Ovary (tissue), 9 donors: ENCODE results near the gene MLPH. TPM values are rescaled to one million over a fixed set of nuclear protein-coding genes. Genes with fewer than 3 reads are reported as not detected.

Experiments
- DNase-seq, 5 donors: peaks; one replicate each; pipeline ENCODE4 v3.0.0-alpha.2; 2019 to 2020
- H3K27ac ChIP-seq, 2 donors: fragments of 200-600 bp; one replicate each; pipeline versions ENCODE4 v1.5.1 to v1.8.0; 2019 to 2022
- H3K27me3 ChIP-seq: fragments of 200-600 bp; one replicate; pipeline ENCODE4 v1.8.0; 2022
- H3K36me3 ChIP-seq: fragments of 200-600 bp; sonication (generic); one replicate; pipeline ENCODE4 v1.5.1; 2019
- H3K4me1 ChIP-seq: one replicate; pipeline ENCODE4 v1.8.1; 2013; ENCODE audit warnings: mild to moderate bottlenecking, moderate library complexity; ENCODE audit not compliant: insufficient read depth
- H3K4me3 ChIP-seq: fragments of 200-600 bp; sonication (generic); one replicate; pipeline ENCODE4 v1.5.1; 2017
- H3K9me3 ChIP-seq, 2 donors: fragments of 200-600 bp in 1 of 2; sonication (generic) in 1 of 2; one replicate each; pipeline versions ENCODE4 v1.5.1 to v1.8.1; 2013 to 2019; ENCODE audit warnings: mild to moderate bottlenecking in 1 of 2, moderate library complexity in 1 of 2
- EP300 ChIP-seq: sonication (generic); formaldehyde crosslinking; IDR thresholded peaks from one replicate; pipeline ENCODE4 v1.6.1; 2017; ENCODE audit warnings: antibody characterized with exemption
- POLR2A ChIP-seq: fragments of 450-650 bp; IDR thresholded peaks from one replicate; pipeline ENCODE4 v1.6.1; 2017; ENCODE audit warnings: antibody characterized with exemption, mild to moderate bottlenecking, moderate library complexity
- WGBS, 3 donors: extraction: QIAGEN DNeasy Blood & Tissue Kit in 1 of 3; methylation state at CpG; one replicate each; pipeline versions ENCODE4 v1.1.5 to v1.1.7; 2013 to 2017; 5-methylcytosine and 5-hydroxymethylcytosine counted together
- intact Hi-C, 4 donors: fragments of 100-400 bp; cut with DNase I; formaldehyde crosslinking; loops; one replicate each; pipeline versions ENCODE4 v1.11.0 to v1.15.1; 2022 to 2023
- polyA plus RNA-seq, 2 donors: library from polyadenylated mRNA; stranded (reverse); fragments of 200-250 nt in 1 of 2; fragments of 350-450 nt in 1 of 2; fragmentation: Illumina TruSeq in 1 of 2; extraction: RNeasy Lipid Tissue Mini Kit (QIAGEN cat#74804) in 1 of 2; gene quantifications; one replicate each; pipeline ENCODE4 v1.2.3, GENCODE V29; 2013 to 2014
- total RNA-seq, 7 donors: library from RNA; depleted of rRNA in 2 of 7; stranded (reverse); fragments of >200 nt in 2 of 7; fragmentation: NEBNext Ultra II Directional in 3 of 7; extraction: Animal tissue kit (Norgen Biotek cat#: 25700) in 3 of 7; gene quantifications; one replicate each; pipeline versions ENCODE4 v1.1.0 to v1.2.4, GENCODE V29; 2016 to 2023
- TF ChIP-seq, protein P1 (sequence below), 3 donors: fragments of 450-650 bp in 2 of 3; fragments of 200-600 bp in 1 of 3; IDR thresholded peaks; one replicate each; pipeline versions ENCODE4 v1.5.1 to v1.8.0; 2016 to 2022; ENCODE audit warnings: antibody characterized with exemption in 3 of 3, mild to moderate bottlenecking in 1 of 3
- donor health status: DM: no; HTN: no; CAD: no; lungs with moderate emphysema.
- donor health status: DM: no; HTN: no; CAD: no.
- donor health status: Bipolar disorder and iron deficiency.
- donor health status: DM: yes; HTN: yes; CAD: no.
- donor health status: DM: no; HTN: no; CAD: no.
- donor health status: DM: yes; HTN: yes; CAD: no.

Gene MLPH
- total and polyA plus RNA-seq, 9 donors = 7.8 to 67.5 (median 23.3) TPM

DNA sequence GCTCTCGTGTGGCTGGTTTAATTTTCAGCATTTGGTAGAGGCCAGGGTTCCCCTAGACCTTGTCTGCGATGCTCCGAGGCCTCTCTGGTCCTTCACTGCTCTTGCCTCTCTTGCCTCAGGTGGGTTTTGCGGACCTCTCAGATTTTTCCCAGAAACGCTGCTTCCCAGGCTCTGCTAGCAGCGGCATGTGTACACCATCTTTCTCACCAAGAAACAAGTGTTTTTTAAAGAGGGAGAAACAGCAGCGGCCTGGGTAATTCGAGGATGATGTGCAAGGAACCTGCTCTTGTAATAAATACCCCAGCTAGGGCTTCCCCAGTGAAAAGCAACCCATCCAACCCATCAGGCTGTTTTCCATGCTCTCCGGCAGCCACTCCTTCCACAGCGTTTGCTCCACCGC is 39.6 kb upstream of the MLPH start:
- no peaks in the 10 kb centered on the region for H3K9me3 ChIP-seq
- H3K4me1 ChIP-seq = peaks cover 11% of the 10 kb centered on the region
- 96% methylated on average over 11 of the region's 11 CpGs for WGBS, 3 donors
- TF ChIP-seq, protein P1, sequence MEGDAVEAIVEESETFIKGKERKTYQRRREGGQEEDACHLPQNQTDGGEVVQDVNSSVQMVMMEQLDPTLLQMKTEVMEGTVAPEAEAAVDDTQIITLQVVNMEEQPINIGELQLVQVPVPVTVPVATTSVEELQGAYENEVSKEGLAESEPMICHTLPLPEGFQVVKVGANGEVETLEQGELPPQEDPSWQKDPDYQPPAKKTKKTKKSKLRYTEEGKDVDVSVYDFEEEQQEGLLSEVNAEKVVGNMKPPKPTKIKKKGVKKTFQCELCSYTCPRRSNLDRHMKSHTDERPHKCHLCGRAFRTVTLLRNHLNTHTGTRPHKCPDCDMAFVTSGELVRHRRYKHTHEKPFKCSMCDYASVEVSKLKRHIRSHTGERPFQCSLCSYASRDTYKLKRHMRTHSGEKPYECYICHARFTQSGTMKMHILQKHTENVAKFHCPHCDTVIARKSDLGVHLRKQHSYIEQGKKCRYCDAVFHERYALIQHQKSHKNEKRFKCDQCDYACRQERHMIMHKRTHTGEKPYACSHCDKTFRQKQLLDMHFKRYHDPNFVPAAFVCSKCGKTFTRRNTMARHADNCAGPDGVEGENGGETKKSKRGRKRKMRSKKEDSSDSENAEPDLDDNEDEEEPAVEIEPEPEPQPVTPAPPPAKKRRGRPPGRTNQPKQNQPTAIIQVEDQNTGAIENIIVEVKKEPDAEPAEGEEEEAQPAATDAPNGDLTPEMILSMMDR (IDR thresholded peaks at IDR 0.05) = no peak
- TF ChIP-seq POLR2A = no peak
- TF ChIP-seq EP300 = no peak
- H3K36me3 ChIP-seq = no peaks in the 10 kb centered on the region
- no peak overlapping the region for H3K27ac ChIP-seq
- intact Hi-C loops = no loop called here
- no peak overlapping the region for H3K4me3 ChIP-seq
- no peaks in the 10 kb centered on the region for H3K27me3 ChIP-seq
- no peak for DNase-seq

DNA sequence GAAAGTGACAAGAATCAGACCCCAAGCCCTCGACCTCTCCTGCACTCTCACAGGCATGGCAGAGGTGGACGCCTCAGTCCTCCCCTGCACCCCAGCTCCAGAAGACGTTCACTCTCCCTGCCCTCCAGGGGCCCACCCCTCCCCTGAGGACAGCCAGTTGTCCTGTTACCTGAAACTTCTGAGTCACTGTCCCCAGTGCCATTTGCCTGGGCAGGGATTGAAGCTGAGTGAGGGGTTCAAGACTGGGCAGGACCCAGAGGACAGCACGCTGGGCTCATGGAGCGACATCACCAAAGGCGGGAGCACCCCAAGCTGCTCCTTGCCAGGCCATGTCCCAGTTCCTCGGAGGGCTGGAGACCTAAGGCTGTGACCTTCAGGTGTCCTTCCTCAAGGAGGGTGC is 38.9 kb upstream of the MLPH start:
- 96 to 99% (median 97%) methylated on average over 7 of the region's 7 CpGs for WGBS, 3 donors
- Histone ChIP-seq H3K9me3 (no peaks in the 10 kb centered on the region), H3K27me3 (no peaks in the 10 kb centered on the region), H3K27ac (no peak overlapping the region), H3K4me3 (no peak overlapping the region), H3K4me1 (peaks cover 12% of the 10 kb centered on the region), H3K36me3 (no peaks in the 10 kb centered on the region)
- TF ChIP-seq POLR2A (no peak), EP300 (no peak)
- TF ChIP-seq, protein P1 (IDR thresholded peaks at IDR 0.05) = no peak
- no peak for DNase-seq
- intact Hi-C loops = no loop called here

DNA sequence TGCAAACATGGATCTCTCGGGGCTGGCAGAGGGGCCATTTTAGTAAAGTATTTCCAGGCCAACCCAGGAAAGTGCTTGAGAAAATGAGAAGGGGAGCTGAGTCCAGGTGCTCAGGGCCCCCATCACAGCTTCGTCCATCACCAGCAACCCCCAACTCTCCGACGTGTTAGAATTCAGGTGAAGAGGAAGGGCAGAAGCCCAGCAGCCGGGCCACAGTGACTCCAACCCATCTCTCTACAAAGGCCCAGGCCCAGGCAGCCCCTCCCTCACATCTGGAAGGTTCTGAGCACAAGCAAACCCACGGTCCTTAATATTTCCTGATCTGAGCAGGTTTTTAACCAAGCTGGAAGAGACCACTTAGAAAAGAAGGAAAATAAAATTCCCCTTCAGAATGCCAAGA is 38.4 kb upstream of the MLPH start:
- 87 to 90% (median 90%) methylated on average over 6 of the region's 6 CpGs for WGBS, 3 donors
- intact Hi-C loops = no loop called here
- H3K9me3 ChIP-seq = no peaks in the 10 kb centered on the region
- H3K4me1 ChIP-seq = peaks cover 12% of the 10 kb centered on the region
- no peak for TF ChIP-seq POLR2A
- TF ChIP-seq, protein P1 (IDR thresholded peaks at IDR 0.05) = no peak
- no peak for TF ChIP-seq EP300
- H3K27ac ChIP-seq = no peak overlapping the region
- no peaks in the 10 kb centered on the region for H3K27me3 ChIP-seq
- DNase-seq = no peak
- H3K36me3 ChIP-seq = no peaks in the 10 kb centered on the region
- H3K4me3 ChIP-seq = no peak overlapping the region

DNA sequence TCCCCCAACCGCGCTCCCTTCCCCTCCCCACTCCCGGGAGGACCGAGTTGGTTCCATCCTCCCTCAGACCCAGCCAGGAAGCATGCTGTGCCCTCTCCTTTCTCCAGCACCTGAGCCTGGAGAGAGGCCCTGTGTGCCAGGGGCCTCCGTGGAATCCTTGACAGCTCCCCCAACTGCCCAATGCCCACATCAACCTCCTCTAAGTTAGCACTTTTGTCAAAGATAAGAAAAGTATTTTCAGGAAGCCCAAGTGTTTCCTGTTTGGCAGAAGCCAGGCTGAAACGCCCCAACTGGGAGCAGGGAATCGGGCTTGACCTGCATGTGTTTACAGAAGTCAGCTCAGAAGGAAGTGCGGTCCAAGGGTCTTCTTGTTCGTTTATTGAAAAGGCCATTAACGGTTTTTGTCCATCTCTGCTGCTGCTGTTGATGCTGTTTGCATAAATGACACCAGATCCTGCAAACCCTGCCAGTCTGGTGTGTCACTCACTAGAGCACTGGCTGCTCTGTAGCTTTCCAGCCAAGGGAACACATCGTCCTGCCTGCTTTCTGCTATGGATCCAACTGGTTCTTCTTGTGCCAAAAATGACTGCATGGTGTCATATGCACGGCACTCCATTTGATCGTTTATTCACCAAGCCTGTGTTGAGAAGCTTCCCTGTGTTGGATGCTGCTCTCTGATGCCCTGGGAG is 37.7 kb upstream of the MLPH start:
- H3K27ac ChIP-seq = peak overlapping the region in 1 of 2 donors; percentile 14
- intact Hi-C loops = no loop called here
- H3K36me3 ChIP-seq = no peaks in the 10 kb centered on the region
- H3K4me3 ChIP-seq = no peak overlapping the region
- no peak for TF ChIP-seq EP300
- no peak for TF ChIP-seq POLR2A
- TF ChIP-seq, protein P1 (IDR thresholded peaks at IDR 0.05) = no peak
- no peaks in the 10 kb centered on the region for H3K27me3 ChIP-seq
- peaks cover 12% of the 10 kb centered on the region for H3K4me1 ChIP-seq
- WGBS, 3 donors = 24 to 31% (median 31%) methylated on average over 13 of the region's 13 CpGs
- no peaks in the 10 kb centered on the region for H3K9me3 ChIP-seq
- peak in 1 of 5 donors; percentile 48 for DNase-seq
